SU-DHL-6 (cell line): ENCODE results near the gene LTBP1.

ENCODE experiments used
- H2AFZ ChIP-seq: fragments of 200-600 bp; sonication (generic); 2 replicates; pipeline ENCODE4 v1.6.1; 2014; ENCODE audit warnings: low read depth, mild to moderate bottlenecking, moderate library complexity, mixed read lengths, antibody characterized with exemption, low read length; ENCODE audit not compliant: severe bottlenecking
- H3F3A ChIP-seq: fragments of 200-600 bp; shearing (Covaris generic); 2 replicates; pipeline ENCODE4 v1.6.0; 2016; ENCODE audit warnings: antibody characterized with exemption, mild to moderate bottlenecking; ENCODE audit not compliant: insufficient read depth
- H3K27ac ChIP-seq: fragments of 200-600 bp; sonication (generic); 2 replicates; pipeline ENCODE4 v1.5.1; 2016; ENCODE audit warnings: low read depth, mild to moderate bottlenecking, low read length, moderate library complexity, mixed read lengths
- H3K27me3 ChIP-seq: fragments of 200-600 bp; sonication (generic), shearing (Covaris generic); 2 replicates; pipeline ENCODE4 v1.6.0; 2014; ENCODE audit warnings: mild to moderate bottlenecking, low read length
- H3K36me3 ChIP-seq: fragments of 200-600 bp; sonication (generic); 2 replicates; pipeline ENCODE4 v1.6.1; 2014; ENCODE audit warnings: mild to moderate bottlenecking, low read length, mixed read lengths
- H3K4me2 ChIP-seq: fragments of 300-600, 200-600 bp; shearing (Covaris generic), sonication (generic); 2 replicates; pipeline ENCODE4 v1.6.0; 2014; ENCODE audit warnings: low read length, low read depth, mild to moderate bottlenecking; ENCODE audit not compliant: poor library complexity, severe bottlenecking
- H3K4me3 ChIP-seq: fragments of 200-600 bp; sonication (generic); 2 replicates; pipeline ENCODE4 v1.5.1; 2014; ENCODE audit warnings: antibody characterized with exemption, low read length, mild to moderate bottlenecking, mixed read lengths; ENCODE audit not compliant: insufficient read depth, poor library complexity, severe bottlenecking
- H3K79me2 ChIP-seq: fragments of 200-600 bp; sonication (generic); 2 replicates; pipeline ENCODE4 v1.6.1; 2014; ENCODE audit warnings: mild to moderate bottlenecking, low read length, moderate library complexity; ENCODE audit not compliant: insufficient read depth
- H3K9ac ChIP-seq: fragments of 200-600 bp; sonication (generic); 2 replicates; pipeline ENCODE4 v1.7.0; 2014; ENCODE audit warnings: mild to moderate bottlenecking, low read length
- H3K9me2 ChIP-seq: fragments of 200-600 bp; sonication (generic); replicated peaks from 2 replicates; pipeline ENCODE4 v1.6.1; 2014; ENCODE audit warnings: low read length; ENCODE audit not compliant: insufficient read depth
- H3K9me3 ChIP-seq: fragments of 200-600 bp; sonication (generic); 2 replicates; pipeline ENCODE4 v1.6.1; 2014; ENCODE audit warnings: low read length, mixed read lengths; ENCODE audit not compliant: insufficient read depth
- H4K20me1 ChIP-seq: fragments of 200-600 bp; sonication (generic); 2 replicates; pipeline ENCODE4 v1.6.1; 2014; ENCODE audit warnings: low read depth, mild to moderate bottlenecking, antibody characterized with exemption, low read length, moderate library complexity, mixed read lengths
- CTCF ChIP-seq: fragments of 200-600 bp; sonication (generic); IDR thresholded peaks from one replicate; pipeline ENCODE4 v1.5.1; 2017; ENCODE audit warnings: antibody characterized with exemption, mild to moderate bottlenecking, low read length, moderate library complexity; ENCODE audit not compliant: insufficient read depth, poor library complexity, severe bottlenecking
- EZH2phosphoT487 ChIP-seq: fragments of 200-600 bp; sonication (generic), shearing (Covaris generic); conservative IDR thresholded peaks from 2 replicates; pipeline ENCODE4 v1.6.1; 2018; ENCODE audit warnings: mild to moderate bottlenecking, antibody characterized with exemption, low read length, moderate library complexity, mixed read lengths

LTBP1 gene

GRCh38 chr2:33091541-33092123 lies 144.9 kb downstream of the LTBP1 start:
- Histone ChIP-seq H3K27me3 (no peaks in the 10 kb centered on the region), H3K4me2 (no peak overlapping the region), H3K9me2 (no peaks in the 10 kb centered on the region), H2AFZ (no peak overlapping the region), H3K36me3 (peaks cover 31% of the 10 kb centered on the region), H3K27ac (no peak overlapping the region; the same call in 1 of the 2 replicates), H3F3A (peaks cover 30% of the 10 kb centered on the region), H3K79me2 (peaks cover 89% of the 10 kb centered on the region), H3K9me3 (no peaks in the 10 kb centered on the region), H3K9ac (no peak overlapping the region), H3K4me3 (no peak overlapping the region), H4K20me1 (no peaks in the 10 kb centered on the region)
- TF ChIP-seq CTCF (no peak), EZH2phosphoT487 (no peak)

DNA sequence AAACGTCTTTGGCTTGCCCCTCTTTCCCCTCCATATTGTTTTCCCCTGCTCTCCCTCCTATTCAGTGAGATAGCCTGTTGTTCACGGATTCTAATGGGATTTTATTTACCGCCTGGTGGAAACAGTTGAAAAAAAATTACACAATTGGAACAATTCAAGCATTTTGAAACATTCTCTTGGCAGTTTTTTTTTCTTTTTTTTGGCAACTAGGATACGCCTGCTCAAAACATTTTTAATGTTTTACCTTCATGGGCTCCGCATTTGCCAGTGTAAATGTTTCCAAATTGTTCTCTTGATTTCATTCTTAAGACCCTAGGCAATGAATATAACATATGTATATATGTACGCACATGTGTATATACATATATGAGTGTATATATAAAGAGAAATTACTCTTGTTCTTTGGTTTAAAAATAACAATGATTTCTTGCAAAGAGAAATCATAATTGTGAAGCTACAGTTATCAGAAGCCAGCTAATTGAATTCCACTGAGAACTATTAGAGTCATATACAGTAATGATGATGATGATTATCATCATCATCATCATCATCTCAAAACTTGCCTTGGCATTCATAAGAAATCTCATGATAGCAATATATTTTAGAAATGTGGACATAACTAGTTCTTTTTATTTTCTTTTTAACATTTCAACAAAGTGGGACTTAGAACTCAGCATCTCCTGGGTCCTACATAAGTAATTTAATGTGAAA lies 146.7 kb downstream of the LTBP1 start:
- TF ChIP-seq CTCF (no peak), EZH2phosphoT487 (no peak)
- H3K79me2 ChIP-seq: peaks cover 93% of the 10 kb centered on the region
- H3K4me3 ChIP-seq: no peak overlapping the region

GRCh38 chr2:33094303-33094702 lies 147.6 kb downstream of the LTBP1 start:
- Histone ChIP-seq H3F3A (peaks cover 25% of the 10 kb centered on the region; the same call in 1 of the 2 replicates), H3K9me3 (no peaks in the 10 kb centered on the region), H3K27ac (peak overlapping the region; percentile 38; the same call in 1 of the 2 replicates), H3K4me3 (no peak overlapping the region), H3K9ac (no peak overlapping the region), H4K20me1 (no peaks in the 10 kb centered on the region), H3K27me3 (no peaks in the 10 kb centered on the region), H3K36me3 (peaks cover 26% of the 10 kb centered on the region), H2AFZ (no peak overlapping the region), H3K9me2 (no peaks in the 10 kb centered on the region), H3K79me2 (peaks cover 98% of the 10 kb centered on the region), H3K4me2 (peak overlapping the region; percentile 20)
- TF ChIP-seq EZH2phosphoT487: no peak
- no peak for TF ChIP-seq CTCF

More for the DNA sequence above, 146.7 kb downstream of the LTBP1 start:
- H2AFZ ChIP-seq: no peak overlapping the region
- H3K9me2 ChIP-seq: no peaks in the 10 kb centered on the region
- no peaks in the 10 kb centered on the region for H3K9me3 ChIP-seq
- no peaks in the 10 kb centered on the region for H4K20me1 ChIP-seq
- peaks cover 26% of the 10 kb centered on the region for H3K36me3 ChIP-seq
- peak overlapping the region; percentile 20 for H3K4me2 ChIP-seq
- no peak overlapping the region for H3K9ac ChIP-seq
- H3K27me3 ChIP-seq: no peaks in the 10 kb centered on the region
- peak overlapping the region; percentile 38; the same call in 1 of the 2 replicates for H3K27ac ChIP-seq
- peaks cover 28% of the 10 kb centered on the region; the same call in 1 of the 2 replicates for H3F3A ChIP-seq
